ENCODE measurements around the gene NXPH1.

- TF ChIP-seq CTCF (IDR thresholded peaks at IDR 0.05; ENCODE audit: low read length): no peak
- TF ChIP-seq EZH2 (IDR thresholded peaks at IDR 0.05; ENCODE audit: borderline replicate concordance, low read length): no peak
These were observed 148.4 kb downstream of the NXPH1 start for GRCh38 chr7:8581842-8582241.

Measured in OCI-LY1 (cell line).